ENCODE results near the gene GPR148. TPM values are rescaled to one million over a fixed set of nuclear protein-coding genes. Genes with fewer than 3 reads are reported as not detected.
"Not testable (repeated sequence)": the region's sequence is repeated elsewhere in the genome, so short reads cannot be mapped to it uniquely, and the experiment has no call there.

Gene GPR148
- not detected in 2 replicates for total RNA-seq (2014; rRNA removed; shearing (Covaris generic))
- not detected in 2 replicates for polyA plus RNA-seq (2015; cell fraction: cytosol; rRNA removed)
- polyA plus RNA-seq (2015; cell fraction: nucleus; rRNA removed) = not detected in 2 replicates

- DNase-seq (ENCODE audit: low read depth) = no peak
Observed at GRCh38 chr2:130728549-130729316, at the start of gene GPR148. Gene GPR148, plus strand, starts transcription at chr2:130729070. Its CDS starts 82 bp downstream, at chr2:130729152.

GRCh38 chr2:130692041-130692770 is 36.7 kb upstream of the GPR148 start:
- not testable (repeated sequence) for DNase-seq (ENCODE audit: low read depth)

GRCh38 chr2:130693474-130693873 is 35.4 kb upstream of the GPR148 start:
- DNase-seq (ENCODE audit: low read depth) = peak; percentile 1

GRCh38 chr2:130703250-130703649 is 25.6 kb upstream of the GPR148 start:
- not testable (repeated sequence) for DNase-seq (ENCODE audit: low read depth)

GRCh38 chr2:130714795-130715194 is 14.1 kb upstream of the GPR148 start:
- not testable (repeated sequence) for DNase-seq (ENCODE audit: low read depth)

GRCh38 chr2:130720036-130720435 is 8.8 kb upstream of the GPR148 start:
- DNase-seq (ENCODE audit: low read depth) = no peak

GRCh38 chr2:130720528-130720927 is 8.3 kb upstream of the GPR148 start:
- DNase-seq (ENCODE audit: low read depth) = no peak

GRCh38 chr2:130724455-130724854 is 4.4 kb upstream of the GPR148 start:
- no peak for DNase-seq (ENCODE audit: low read depth)

GRCh38 chr2:130726614-130727180 is 2.2 kb upstream of the GPR148 start:
- DNase-seq (ENCODE audit: low read depth) = no peak

GRCh38 chr2:130727286-130727924 is 1.5 kb upstream of the GPR148 start:
- no peak for DNase-seq (ENCODE audit: low read depth)

GRCh38 chr2:130728007-130728454 is 839 bp upstream of the GPR148 start:
- DNase-seq (ENCODE audit: low read depth) = no peak

- DNase-seq (ENCODE audit: low read depth) = no peak
Observed at GRCh38 chr2:130729322-130730299, 741 bp downstream of the GPR148 start.

- DNase-seq (ENCODE audit: low read depth) = not testable (repeated sequence)
Observed at GRCh38 chr2:130732257-130732656, 3.4 kb downstream of the GPR148 start.

GRCh38 chr2:130735200-130735599 is 6.3 kb downstream of the GPR148 start:
- no peak for DNase-seq (ENCODE audit: low read depth)

- DNase-seq (ENCODE audit: low read depth) = no peak
Observed at GRCh38 chr2:130736487-130736886, 7.6 kb downstream of the GPR148 start.

GRCh38 chr2:130737592-130737991 is 8.7 kb downstream of the GPR148 start:
- no peak for DNase-seq (ENCODE audit: low read depth)

- no peak for DNase-seq (ENCODE audit: low read depth)
Observed at GRCh38 chr2:130740671-130741070, 11.8 kb downstream of the GPR148 start.

GRCh38 chr2:130743278-130743677 is 14.4 kb downstream of the GPR148 start:
- no peak for DNase-seq (ENCODE audit: low read depth)

GRCh38 chr2:130744287-130745117 is 15.6 kb downstream of the GPR148 start:
- no peak for DNase-seq (ENCODE audit: low read depth)
